GM06990 (cell line): Measurements from ENCODE around the gene RFX4.

Experiments
- DNase-seq: peaks from one replicate; pipeline ENCODE4 v3.0.0-alpha.2; 2011; ENCODE audit not compliant: insufficient read length; ENCODE audit errors: extremely low read depth
- H3K27me3 ChIP-seq: replicated peaks from 2 replicates; pipeline ENCODE4 v1.6.0; 2011; ENCODE audit warnings: low read length; ENCODE audit not compliant: control insufficient read depth, insufficient read depth
- H3K36me3 ChIP-seq: 2 replicates; pipeline ENCODE4 v1.5.1; 2011; ENCODE audit warnings: low read length; ENCODE audit not compliant: control insufficient read depth, insufficient read depth
- H3K4me3 ChIP-seq: replicated peaks from 2 replicates; pipeline ENCODE4 v1.5.1; 2011; ENCODE audit warnings: low read depth, mild to moderate bottlenecking, control low read depth, low read length
- TF ChIP-seq, protein P1 (sequence below): IDR thresholded peaks from 2 replicates; pipeline ENCODE4 v1.5.1; 2011; ENCODE audit warnings: low read length, control low read depth, mild to moderate bottlenecking, inconsistent platforms; ENCODE audit not compliant: insufficient read depth, poor library complexity, severe bottlenecking

The RFX4 gene

DNA sequence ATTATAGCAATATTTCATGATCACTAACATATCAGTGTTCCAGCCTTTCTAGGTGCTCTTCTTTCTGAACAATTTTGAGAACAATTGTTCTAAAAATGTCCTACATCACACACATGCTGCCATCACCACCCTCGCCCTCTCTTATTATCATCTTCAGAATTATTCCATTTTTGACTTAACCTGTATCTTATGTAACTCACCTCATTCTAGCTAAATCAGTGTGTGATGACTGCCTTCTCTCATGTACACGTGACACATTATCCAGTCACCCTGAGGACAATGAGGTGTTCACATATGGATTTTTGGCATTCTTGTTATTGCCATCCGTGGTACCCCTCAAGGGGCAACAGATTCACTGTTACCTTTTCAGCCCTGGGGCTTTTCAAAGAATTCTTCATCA, 87.3 kb downstream of the RFX4 start:
- DNase-seq: no peak
- no peaks in the 10 kb centered on the region for H3K36me3 ChIP-seq
- no peaks in the 10 kb centered on the region for H3K27me3 ChIP-seq
- H3K4me3 ChIP-seq: no peak overlapping the region
- TF ChIP-seq, protein P1, sequence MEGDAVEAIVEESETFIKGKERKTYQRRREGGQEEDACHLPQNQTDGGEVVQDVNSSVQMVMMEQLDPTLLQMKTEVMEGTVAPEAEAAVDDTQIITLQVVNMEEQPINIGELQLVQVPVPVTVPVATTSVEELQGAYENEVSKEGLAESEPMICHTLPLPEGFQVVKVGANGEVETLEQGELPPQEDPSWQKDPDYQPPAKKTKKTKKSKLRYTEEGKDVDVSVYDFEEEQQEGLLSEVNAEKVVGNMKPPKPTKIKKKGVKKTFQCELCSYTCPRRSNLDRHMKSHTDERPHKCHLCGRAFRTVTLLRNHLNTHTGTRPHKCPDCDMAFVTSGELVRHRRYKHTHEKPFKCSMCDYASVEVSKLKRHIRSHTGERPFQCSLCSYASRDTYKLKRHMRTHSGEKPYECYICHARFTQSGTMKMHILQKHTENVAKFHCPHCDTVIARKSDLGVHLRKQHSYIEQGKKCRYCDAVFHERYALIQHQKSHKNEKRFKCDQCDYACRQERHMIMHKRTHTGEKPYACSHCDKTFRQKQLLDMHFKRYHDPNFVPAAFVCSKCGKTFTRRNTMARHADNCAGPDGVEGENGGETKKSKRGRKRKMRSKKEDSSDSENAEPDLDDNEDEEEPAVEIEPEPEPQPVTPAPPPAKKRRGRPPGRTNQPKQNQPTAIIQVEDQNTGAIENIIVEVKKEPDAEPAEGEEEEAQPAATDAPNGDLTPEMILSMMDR: no peak

DNA sequence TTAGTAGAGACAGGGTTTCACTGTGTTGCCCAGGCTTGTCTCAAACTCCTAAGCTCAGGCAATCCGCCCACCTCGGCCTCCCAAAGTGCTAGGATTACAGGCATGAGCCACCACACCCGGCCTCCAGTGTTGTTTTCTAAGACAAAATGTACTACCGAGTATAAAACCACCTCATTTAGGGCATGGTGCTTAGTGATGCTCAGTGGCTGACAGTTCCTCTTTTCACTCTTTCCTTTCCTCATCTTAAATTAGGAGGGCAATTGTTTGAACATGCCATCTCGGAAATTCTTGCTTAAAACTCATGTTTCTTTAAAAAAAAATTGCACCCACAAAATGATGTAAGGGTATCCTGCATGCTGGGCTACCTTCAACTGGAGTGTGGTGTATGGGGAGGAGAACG, 89.0 kb downstream of the RFX4 start:
- DNase-seq: no peak
- no peak overlapping the region for H3K4me3 ChIP-seq
- TF ChIP-seq, protein P1: no peak
- no peaks in the 10 kb centered on the region for H3K36me3 ChIP-seq
- H3K27me3 ChIP-seq: no peaks in the 10 kb centered on the region

DNA sequence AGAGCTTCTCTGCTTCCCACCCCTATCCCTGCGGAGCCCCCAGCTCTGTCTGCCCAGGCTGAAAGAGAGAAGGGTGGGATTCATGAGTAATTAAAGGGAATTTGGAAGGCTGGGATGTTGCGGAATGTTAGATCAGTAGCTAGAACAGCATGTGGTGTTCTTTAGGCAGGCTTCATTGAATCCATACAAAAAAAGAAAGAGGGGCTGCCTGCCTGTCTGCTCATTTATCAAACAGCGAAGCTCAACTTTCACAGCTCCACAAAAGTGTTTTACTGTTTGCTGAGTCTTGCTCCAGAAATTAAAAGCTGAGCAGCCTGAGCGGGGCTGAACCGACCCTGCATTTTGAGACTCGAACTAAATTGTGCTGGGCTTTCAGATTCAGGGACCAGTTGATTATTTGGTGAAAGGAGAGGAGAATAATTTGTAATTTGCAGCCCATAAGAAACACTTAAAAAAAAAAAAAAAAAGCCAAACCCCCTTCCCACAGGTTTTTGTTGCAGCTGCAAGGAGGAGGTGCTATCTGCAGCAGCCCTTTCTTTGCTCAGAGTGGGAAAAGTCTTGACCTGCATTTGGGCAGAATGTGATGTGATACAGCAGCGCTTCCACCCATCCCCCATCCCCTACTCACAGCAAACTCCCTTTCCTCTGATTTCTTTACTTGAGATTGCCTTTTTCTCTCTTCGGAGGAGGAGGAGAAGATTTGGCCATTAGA, 89.7 kb downstream of the RFX4 start:
- Histone ChIP-seq H3K4me3 (no peak overlapping the region), H3K36me3 (no peaks in the 10 kb centered on the region), H3K27me3 (no peaks in the 10 kb centered on the region)
- TF ChIP-seq, protein P1: no peak
- no peak for DNase-seq

DNA sequence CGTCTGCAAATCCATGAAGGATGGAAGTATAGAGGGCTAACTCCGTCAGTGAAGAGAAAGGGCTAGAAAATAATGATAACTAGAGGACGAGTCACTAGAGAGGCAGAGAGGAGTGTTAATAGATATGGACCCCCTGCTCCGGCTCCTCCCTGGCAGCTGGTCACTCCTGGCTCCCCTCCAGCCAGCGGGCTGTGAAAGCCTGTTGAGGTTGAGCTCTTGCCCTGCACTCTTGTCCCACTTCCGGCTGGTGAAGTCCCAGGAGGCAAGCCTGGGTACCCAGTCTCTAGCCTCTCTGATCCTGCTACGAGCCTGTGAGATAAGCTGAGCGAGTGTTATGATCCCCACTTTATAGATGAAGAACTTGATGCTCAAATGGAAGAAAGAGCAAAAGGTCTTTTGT, 90.3 kb downstream of the RFX4 start:
- no peak for DNase-seq
- Histone ChIP-seq H3K4me3 (no peak overlapping the region), H3K27me3 (no peaks in the 10 kb centered on the region), H3K36me3 (no peaks in the 10 kb centered on the region)
- TF ChIP-seq, protein P1: no peak

DNA sequence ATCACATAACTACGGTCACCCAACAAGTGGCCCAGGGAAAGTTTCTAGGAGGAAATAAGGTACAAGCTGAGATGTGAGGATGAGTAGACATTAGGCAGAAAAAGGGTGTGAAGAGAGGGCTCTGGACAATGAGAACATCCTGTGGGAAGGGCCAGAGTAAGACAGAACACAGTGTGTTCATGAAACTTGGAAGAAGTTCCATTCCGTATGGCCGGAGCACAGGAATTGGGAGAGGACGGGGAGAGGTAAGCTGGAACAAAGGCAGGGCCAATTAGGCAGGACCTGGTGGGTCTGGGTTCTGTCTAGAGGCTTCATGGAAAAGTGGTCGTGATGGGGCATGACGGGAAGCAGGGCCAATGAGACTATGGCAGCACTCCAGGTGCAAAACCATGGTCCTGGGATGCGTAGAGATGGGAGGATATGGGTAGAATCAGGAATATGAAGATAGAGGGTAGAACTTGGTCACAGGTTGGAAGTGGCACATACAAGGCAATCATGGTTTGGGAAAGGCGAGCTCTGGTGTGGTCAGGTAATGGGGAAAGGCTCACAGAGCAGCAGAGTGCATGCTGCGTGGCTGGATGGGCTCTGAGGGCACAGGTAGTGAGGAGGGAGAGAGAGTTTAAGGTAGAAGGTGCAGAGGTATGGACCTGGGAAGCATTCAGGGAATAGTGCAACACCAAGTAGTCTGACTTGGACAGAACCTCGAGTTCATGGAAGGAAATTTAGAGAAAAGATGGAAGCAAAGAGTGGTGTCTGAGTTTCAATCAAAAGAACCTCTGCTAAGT, 93.0 kb downstream of the RFX4 start:
- DNase-seq: no peak
- Histone ChIP-seq H3K27me3 (no peaks in the 10 kb centered on the region), H3K36me3 (no peaks in the 10 kb centered on the region), H3K4me3 (no peak overlapping the region)
- TF ChIP-seq, protein P1: no peak

DNA sequence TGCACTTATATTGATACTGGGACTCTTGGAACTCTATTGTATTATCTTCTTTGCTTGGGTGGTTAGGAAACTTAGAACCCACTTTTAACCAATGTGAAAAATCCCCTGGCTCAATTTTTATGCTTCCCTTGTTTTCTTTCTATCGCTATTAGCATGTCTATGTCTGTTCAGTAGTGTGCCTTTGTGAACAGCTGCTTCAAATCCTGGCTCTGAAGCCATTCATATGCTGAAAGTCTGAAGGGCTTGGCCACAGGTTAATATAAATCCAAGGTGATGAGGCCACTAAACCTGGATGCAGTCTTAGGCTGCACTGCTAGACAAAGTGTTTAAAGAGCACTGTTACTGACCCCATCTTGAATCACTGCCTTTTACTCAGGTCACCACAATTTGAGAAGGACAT, 96.8 kb downstream of the RFX4 start:
- no peaks in the 10 kb centered on the region for H3K27me3 ChIP-seq
- TF ChIP-seq, protein P1: no peak
- H3K4me3 ChIP-seq: no peak overlapping the region
- H3K36me3 ChIP-seq: no peaks in the 10 kb centered on the region
- DNase-seq: no peak
